T-helper 1 cell treated with Interleukin-12 subunit alpha and Interleukin-12 subunit beta and Interleukin-4 antibody, amounts not matched to agents 30 ng/mL and 1 ng/mL, for 36 hours (primary cell): ENCODE measurements around the gene EXOC1. TPM values are rescaled to one million over a fixed set of nuclear protein-coding genes. Genes with fewer than 3 reads are reported as not detected.
"Not testable (repeated sequence)": the region's sequence is repeated elsewhere in the genome, so short reads cannot be mapped to it uniquely, and the experiment has no call there.

ENCODE experiments used
- intact Hi-C: fragments of 100-400 bp; cut with micrococcal nuclease; formaldehyde crosslinking; loops from one replicate; pipeline ENCODE4 v1.15.1; 2024
- total RNA-seq: library from RNA; stranded (reverse); gene quantifications from 2 replicates; pipeline ENCODE4 v1.2.3, GENCODE V29; 2022

The EXOC1 gene
- total RNA-seq, 1 donor from 2014 or later = 28.2 TPM

DNA sequence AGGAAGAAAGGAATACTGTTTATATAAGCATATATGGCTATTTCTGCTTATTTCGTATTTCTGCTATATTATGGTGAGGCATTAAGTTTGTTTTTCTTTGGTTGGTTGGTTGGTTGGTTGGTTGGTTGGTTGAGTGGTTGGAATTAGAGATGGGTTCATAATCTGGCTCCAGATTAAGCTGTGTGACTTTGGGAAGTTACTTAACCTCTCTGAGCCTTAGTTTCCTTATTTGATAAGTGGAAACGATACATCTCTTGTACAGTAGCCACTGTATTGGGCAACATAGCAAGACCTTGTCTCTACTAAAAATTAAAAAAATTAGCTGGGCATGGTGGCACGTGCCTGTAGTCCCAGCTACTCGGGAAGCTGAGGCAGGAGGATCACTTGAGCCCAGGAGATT lies 49.2 kb downstream of the EXOC1 start:
- intact Hi-C loops = loop anchor here (5.0 kb wide), 1 partner anchor 400 kb away; no protein-coding TSS in a partner anchor

- intact Hi-C loops = loop anchor here (5.0 kb wide), 1 partner anchor 399 kb away; no protein-coding TSS in a partner anchor
Measured at GRCh38 chr4:55903577-55903976, 50.1 kb downstream of the EXOC1 start.

DNA sequence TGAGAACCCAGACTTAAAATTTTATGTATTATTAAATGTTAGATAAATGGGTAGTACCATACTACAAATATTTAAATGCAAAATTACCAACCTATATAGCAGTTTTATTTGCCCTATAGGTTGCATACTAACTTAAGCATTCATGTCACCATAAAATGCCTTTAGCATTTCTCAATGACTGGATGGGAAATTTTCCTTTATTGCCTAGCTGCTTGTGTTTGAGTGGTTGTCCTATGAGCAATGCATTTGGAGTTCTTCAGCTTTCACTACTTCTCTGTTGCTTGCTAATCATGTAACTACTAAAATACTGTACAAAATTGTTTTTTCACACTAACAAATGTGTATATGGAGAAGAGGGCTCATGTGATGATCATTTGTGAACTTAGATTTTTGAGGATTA lies 51.1 kb downstream of the EXOC1 start:
- intact Hi-C loops = loop anchor here (5.0 kb wide), 1 partner anchor 398 kb away; no protein-coding TSS in a partner anchor

GRCh38 chr4:55906323-55906722 lies 52.9 kb downstream of the EXOC1 start:
- intact Hi-C loops = loop anchor here (2.0 to 5.0 kb wide), 2 partner anchors 54 to 359 kb away; partner anchors contain the start of genes CLOCK and EXOC1

- intact Hi-C loops = loop anchor here (1.0 to 5.0 kb wide), 3 partner anchors 41 to 360 kb away; partner anchors contain the start of genes CEP135, CLOCK and EXOC1
Measured at GRCh38 chr4:55906989-55907388, 53.5 kb downstream of the EXOC1 start.

DNA sequence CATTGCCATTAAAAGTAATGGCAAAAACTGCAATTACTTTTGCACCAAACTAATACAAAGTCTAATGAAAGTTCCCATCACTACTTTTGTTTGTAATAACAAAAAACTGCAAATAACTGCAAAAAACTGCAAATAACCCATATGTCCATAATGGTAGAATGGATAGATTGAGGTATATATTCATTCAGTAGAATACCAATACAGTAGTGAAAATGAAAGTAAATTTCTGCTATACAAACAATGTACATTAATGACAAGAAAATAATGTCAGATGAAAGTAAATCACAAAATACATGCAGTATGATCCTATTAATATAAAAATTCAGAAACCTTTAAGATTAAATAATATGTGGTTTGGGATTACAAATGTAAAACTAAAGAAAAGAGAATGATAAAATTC lies 54.0 kb downstream of the EXOC1 start:
- intact Hi-C loops = loop anchor here (1.0 to 5.0 kb wide), 3 partner anchors 41 to 360 kb away; partner anchors contain the start of genes CEP135, CLOCK and EXOC1

GRCh38 chr4:55910140-55910539 lies 56.7 kb downstream of the EXOC1 start:
- intact Hi-C loops = no loop called here

GRCh38 chr4:55912249-55912648 lies 58.8 kb downstream of the EXOC1 start:
- intact Hi-C loops = no loop called here

GRCh38 chr4:55920571-55920970 lies 67.1 kb downstream of the EXOC1 start:
- intact Hi-C loops = no loop called here

DNA sequence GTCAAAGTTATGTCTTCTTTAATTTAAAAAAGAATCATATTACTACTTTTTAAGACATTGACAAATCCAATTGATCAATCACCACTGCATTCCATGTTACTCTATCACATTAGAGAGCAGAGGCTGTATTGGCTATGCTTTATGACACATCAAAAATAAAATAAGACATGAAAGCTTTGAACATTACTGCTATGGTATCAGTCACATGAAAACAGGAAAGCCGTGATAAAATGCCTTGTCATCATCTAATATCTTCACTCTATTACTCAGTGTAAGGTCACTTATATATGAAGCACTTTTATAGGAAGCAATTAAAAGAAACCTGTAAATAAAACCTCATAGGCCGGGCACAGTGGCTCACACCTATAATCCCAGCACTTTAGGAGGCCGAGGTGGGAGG lies 67.6 kb downstream of the EXOC1 start:
- intact Hi-C loops = no loop called here

- intact Hi-C loops = no loop called here
Measured at GRCh38 chr4:55925241-55925640, 71.8 kb downstream of the EXOC1 start.

DNA sequence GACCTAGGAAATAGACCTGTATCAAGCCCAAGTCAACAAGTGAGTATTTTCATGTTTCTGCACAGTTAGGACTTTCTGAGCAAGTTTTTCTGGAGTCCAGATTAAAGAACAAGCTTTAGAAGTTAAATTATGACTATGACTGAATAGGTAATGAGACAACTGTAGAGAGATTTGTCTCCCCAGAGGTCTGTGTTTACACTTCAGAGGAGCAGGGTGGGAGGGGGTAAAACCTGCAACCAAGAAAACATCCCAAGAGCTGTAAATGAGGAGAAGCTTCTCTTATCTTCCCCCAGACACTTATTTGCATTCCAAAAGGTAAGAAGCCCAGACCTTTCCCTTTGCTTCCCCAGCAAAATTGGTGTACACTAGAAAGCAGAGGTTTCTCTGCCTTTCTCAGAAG lies 73.2 kb downstream of the EXOC1 start:
- intact Hi-C loops = no loop called here

DNA sequence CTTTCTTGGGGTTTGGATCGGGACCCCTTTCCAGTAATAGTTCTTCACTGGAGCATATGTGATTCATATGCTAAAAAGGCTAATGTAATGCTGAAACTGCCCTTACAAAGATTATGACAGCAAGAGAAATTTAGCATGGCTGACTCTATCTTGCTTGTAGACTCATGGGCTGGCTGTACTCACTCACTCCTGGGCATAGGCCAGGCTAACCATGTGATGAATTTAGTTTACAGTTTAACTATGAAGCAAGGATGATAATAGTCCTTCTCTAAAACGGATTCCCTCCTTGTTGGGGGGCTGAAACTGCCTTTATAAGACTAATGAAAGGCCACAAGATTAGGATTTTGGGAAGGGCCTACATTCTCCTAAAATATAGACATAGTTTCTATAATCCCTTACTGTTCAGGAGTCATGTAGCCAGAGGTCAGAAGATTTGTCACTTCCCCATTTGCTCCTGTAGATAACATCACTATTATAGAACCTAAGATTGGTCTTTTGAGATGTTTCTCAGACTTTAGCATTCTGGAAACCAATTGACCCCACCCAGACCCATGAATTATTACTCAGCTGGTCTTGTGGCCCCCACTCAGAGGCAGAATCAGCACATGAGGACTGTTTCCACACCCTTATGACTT lies 74.5 kb downstream of the EXOC1 start:
- intact Hi-C loops = no loop called here

- intact Hi-C loops = no loop called here
Measured at GRCh38 chr4:55928846-55929245, 75.4 kb downstream of the EXOC1 start.

DNA sequence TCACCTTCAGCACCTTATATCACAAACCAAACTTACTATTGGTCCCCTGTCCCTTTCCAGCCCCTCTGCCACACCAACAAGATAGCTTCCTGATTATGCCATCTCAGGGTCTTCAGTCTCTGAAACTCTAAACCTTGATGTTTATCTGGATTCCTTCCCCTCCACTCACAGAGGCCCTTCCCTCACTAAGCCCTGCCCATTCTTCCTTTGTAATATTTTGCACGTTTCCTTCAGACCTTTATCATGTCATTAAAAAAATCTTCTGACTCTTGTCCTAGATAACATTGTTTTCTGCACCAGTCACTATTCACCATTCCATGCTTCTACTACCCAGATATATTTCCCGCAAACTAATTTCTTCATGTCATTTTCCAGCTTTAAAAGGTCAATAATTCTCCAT lies 77.6 kb downstream of the EXOC1 start:
- intact Hi-C loops = no loop called here

GRCh38 chr4:55931833-55932232 lies 78.4 kb downstream of the EXOC1 start:
- intact Hi-C loops = no loop called here

DNA sequence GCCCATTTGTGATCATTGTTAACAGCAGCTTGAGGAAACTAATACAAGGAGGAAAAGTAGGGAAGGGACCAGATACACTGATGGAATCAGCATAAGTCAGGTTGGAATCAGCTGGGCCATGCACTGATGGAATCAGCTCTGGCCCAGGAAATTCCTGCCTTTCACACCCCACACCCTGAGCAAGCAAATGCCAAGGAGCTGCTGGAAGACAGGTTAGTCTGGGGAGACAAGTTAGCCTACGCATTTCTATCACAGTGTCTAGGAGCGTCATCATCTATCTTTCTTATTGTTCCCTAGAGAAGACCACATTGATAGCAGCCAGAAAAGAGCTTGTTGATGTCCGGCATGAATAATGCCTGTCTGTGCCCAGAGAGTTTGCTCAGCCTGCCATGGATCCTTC lies 79.1 kb downstream of the EXOC1 start:
- intact Hi-C loops = no loop called here

- intact Hi-C loops = no loop called here
Measured at GRCh38 chr4:55933611-55934010, 80.2 kb downstream of the EXOC1 start.

- intact Hi-C loops = not testable (repeated sequence)
Measured at GRCh38 chr4:55935907-55936306, 82.5 kb downstream of the EXOC1 start.

GRCh38 chr4:55938481-55938880 lies 85.0 kb downstream of the EXOC1 start:
- intact Hi-C loops = no loop called here

DNA sequence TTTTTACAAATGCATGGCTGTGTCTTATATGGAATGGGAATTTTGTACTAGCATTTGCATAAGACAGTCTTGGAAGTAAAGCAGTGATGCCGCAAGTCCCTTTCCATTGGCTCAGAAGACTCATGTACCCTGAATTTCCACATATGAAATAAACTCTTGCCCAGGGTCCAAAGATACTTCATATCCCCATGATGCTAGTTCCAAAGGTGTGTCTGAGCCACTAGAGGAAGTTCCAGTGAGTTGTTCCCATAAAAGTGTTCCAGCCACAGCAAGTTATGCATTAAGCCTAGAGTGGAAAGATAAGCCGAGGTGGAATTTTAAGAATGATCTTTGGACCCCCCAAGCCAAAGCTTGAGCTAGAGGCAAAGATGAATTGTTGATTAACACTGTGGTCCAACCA lies 86.0 kb downstream of the EXOC1 start:
- intact Hi-C loops = no loop called here

DNA sequence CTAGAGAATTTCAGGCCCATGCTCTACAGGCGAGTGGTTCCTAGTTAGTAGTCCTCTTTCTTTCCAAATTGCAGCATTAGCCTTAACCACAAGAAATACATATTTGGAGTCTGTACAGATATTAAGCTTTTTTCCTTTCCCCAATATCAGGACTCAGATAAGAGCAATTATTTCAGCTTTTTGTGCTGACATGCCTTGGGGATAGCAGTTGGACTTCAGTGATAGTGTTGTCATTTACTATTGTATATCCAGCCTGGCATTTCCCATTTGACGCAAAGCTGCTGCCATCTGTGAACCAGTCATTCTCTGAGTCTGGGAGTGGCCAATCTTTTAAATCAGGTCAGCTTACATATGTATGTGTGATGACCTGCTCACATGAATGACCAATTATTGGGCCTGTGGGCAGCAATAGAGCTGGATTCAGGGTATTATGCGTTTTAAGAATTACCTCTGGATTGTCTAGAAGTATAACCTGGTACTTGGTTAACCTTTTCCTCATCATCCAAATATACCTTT lies 88.5 kb downstream of the EXOC1 start:
- intact Hi-C loops = no loop called here
